ENCODE data around the gene ATP2B2. TPM values are rescaled to one million over a fixed set of nuclear protein-coding genes. Genes with fewer than 3 reads are reported as not detected.

The ATP2B2 gene
- total and polyA plus RNA-seq, 10 of the 15 experiments (the other 5 are each of a cell fraction or from before 2014, with no cell fraction given): 0.04 TPM; not detected in 9

- no peak overlapping the region for H3K4me3 ChIP-seq
- DNase-seq (ENCODE audit: low read depth, low spot score): no peak
- ChIA-PET SMC1A (ENCODE audit: uncharacterized antibody, unreplicated experiment) (no interaction called here), POLR2A (no interaction called here), CTCF (no interaction called here), RAD21 (ENCODE audit: unreplicated experiment) (no interaction called here)
- no peak for FAIRE-seq
- peaks cover 5% of the 10 kb centered on the region; the same call in 1 of the 2 replicates for H3K4me1 ChIP-seq (ENCODE audit: control insufficient read depth, insufficient read depth, low read length)
- H3K9ac ChIP-seq (ENCODE audit: control insufficient read depth, insufficient read depth, low read length): no peak overlapping the region
- intact Hi-C loops (cut with micrococcal nuclease; ENCODE audit: unreplicated experiment): no loop called here
- H3K27ac ChIP-seq (ENCODE audit: control insufficient read depth, insufficient read depth): no peak overlapping the region
- H3K79me2 ChIP-seq (ENCODE audit: control insufficient read depth, insufficient read depth, low read length): no peaks in the 10 kb centered on the region
- H3K4me2 ChIP-seq (ENCODE audit: control insufficient read depth, insufficient read depth): no peak overlapping the region
- no TSS peak for BruUV-seq (replicated peaks)
- H2AFZ ChIP-seq (ENCODE audit: control insufficient read depth, low read depth, low read length): no peak overlapping the region
- H3K36me3 ChIP-seq (ENCODE audit: control insufficient read depth in 2 of 2, insufficient read depth in 2 of 2, low read length in 1 of 2): no peaks in the 10 kb centered on the region
- TF ChIP-seq BRCA1 (IDR thresholded peaks at IDR 0.05; ENCODE audit: low read depth, low read length) (no peak), CEBPB (IDR thresholded peaks at IDR 0.05; ENCODE audit: borderline replicate concordance in 1 of 2, low read depth in 2 of 2, low read length in 2 of 2) (no peak), MTA2 (IDR thresholded peaks at IDR 0.05; ENCODE audit: low read depth) (no peak), SREBF1 (IDR thresholded peaks at IDR 0.05; ENCODE audit: low read length) (no peak)
- TF ChIP-seq, protein P1, sequence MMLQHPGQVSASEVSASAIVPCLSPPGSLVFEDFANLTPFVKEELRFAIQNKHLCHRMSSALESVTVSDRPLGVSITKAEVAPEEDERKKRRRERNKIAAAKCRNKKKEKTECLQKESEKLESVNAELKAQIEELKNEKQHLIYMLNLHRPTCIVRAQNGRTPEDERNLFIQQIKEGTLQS (IDR thresholded peaks at IDR 0.05; ENCODE audit: borderline replicate concordance, extremely low read depth, low read depth, low read length): no peak
- TF ChIP-seq, protein P2, sequence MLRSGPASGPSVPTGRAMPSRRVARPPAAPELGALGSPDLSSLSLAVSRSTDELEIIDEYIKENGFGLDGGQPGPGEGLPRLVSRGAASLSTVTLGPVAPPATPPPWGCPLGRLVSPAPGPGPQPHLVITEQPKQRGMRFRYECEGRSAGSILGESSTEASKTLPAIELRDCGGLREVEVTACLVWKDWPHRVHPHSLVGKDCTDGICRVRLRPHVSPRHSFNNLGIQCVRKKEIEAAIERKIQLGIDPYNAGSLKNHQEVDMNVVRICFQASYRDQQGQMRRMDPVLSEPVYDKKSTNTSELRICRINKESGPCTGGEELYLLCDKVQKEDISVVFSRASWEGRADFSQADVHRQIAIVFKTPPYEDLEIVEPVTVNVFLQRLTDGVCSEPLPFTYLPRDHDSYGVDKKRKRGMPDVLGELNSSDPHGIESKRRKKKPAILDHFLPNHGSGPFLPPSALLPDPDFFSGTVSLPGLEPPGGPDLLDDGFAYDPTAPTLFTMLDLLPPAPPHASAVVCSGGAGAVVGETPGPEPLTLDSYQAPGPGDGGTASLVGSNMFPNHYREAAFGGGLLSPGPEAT (IDR thresholded peaks at IDR 0.05; ENCODE audit: low read depth): no peak
- no peaks in the 10 kb centered on the region for H4K20me1 ChIP-seq (ENCODE audit: control insufficient read depth, insufficient read depth)
- no peaks in the 10 kb centered on the region; a peak in 1 of 4 replicates for H3K27me3 ChIP-seq (replicated peaks in 1 of 2; ENCODE audit: control insufficient read depth in 2 of 2, insufficient read depth in 2 of 2, low read length in 1 of 2)
- WGBS (ENCODE audit: insufficient coverage, insufficient replicate concordance, low lambda C conversion rate, missing lambda C conversion rate): 29% methylated on average over 23 of the region's 23 CpGs
- in situ Hi-C loops (cut with MboI): no loop called here
- ATAC-seq: no peak
- no peaks in the 10 kb centered on the region for H3K9me3 ChIP-seq (replicated peaks; ENCODE audit: control insufficient read depth, insufficient read depth, low read length)
Observed at GRCh38 chr3:10384541-10385360, 120.6 kb downstream of the ATP2B2 start.
